SU-DHL-6 (cell line): ENCODE measurements around the gene CRYGD.

Source experiments
- EZH2phosphoT487 ChIP-seq: fragments of 200-600 bp; sonication (generic), shearing (Covaris generic); conservative IDR thresholded peaks from 2 replicates; pipeline ENCODE4 v1.6.1; 2018; ENCODE audit warnings: mild to moderate bottlenecking, antibody characterized with exemption, low read length, moderate library complexity, mixed read lengths
- TF ChIP-seq, protein P1 (sequence below): fragments of 200-600 bp; sonication (generic); IDR thresholded peaks from one replicate; pipeline ENCODE4 v1.5.1; 2017; ENCODE audit warnings: antibody characterized with exemption, mild to moderate bottlenecking, low read length, moderate library complexity; ENCODE audit not compliant: insufficient read depth, poor library complexity, severe bottlenecking

- TF ChIP-seq, protein P1, sequence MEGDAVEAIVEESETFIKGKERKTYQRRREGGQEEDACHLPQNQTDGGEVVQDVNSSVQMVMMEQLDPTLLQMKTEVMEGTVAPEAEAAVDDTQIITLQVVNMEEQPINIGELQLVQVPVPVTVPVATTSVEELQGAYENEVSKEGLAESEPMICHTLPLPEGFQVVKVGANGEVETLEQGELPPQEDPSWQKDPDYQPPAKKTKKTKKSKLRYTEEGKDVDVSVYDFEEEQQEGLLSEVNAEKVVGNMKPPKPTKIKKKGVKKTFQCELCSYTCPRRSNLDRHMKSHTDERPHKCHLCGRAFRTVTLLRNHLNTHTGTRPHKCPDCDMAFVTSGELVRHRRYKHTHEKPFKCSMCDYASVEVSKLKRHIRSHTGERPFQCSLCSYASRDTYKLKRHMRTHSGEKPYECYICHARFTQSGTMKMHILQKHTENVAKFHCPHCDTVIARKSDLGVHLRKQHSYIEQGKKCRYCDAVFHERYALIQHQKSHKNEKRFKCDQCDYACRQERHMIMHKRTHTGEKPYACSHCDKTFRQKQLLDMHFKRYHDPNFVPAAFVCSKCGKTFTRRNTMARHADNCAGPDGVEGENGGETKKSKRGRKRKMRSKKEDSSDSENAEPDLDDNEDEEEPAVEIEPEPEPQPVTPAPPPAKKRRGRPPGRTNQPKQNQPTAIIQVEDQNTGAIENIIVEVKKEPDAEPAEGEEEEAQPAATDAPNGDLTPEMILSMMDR, result no peak
- no peak for TF ChIP-seq EZH2phosphoT487
Observed at GRCh38 chr2:208164951-208165755, 40.8 kb upstream of the CRYGD start.
